Fibroblast of upper back skin (primary cell): ENCODE results near the gene AACS.

Experiments used
- DNase-seq: peaks from one replicate; pipeline ENCODE4 v3.0.0-alpha.2; 2013

AACS gene

GRCh38 chr12:125187780-125188741 lies 122.8 kb downstream of the AACS start:
- DNase-seq: no peak

GRCh38 chr12:125189015-125189414 lies 123.8 kb downstream of the AACS start:
- DNase-seq: no peak

GRCh38 chr12:125189502-125189901 lies 124.3 kb downstream of the AACS start:
- no peak for DNase-seq

DNA sequence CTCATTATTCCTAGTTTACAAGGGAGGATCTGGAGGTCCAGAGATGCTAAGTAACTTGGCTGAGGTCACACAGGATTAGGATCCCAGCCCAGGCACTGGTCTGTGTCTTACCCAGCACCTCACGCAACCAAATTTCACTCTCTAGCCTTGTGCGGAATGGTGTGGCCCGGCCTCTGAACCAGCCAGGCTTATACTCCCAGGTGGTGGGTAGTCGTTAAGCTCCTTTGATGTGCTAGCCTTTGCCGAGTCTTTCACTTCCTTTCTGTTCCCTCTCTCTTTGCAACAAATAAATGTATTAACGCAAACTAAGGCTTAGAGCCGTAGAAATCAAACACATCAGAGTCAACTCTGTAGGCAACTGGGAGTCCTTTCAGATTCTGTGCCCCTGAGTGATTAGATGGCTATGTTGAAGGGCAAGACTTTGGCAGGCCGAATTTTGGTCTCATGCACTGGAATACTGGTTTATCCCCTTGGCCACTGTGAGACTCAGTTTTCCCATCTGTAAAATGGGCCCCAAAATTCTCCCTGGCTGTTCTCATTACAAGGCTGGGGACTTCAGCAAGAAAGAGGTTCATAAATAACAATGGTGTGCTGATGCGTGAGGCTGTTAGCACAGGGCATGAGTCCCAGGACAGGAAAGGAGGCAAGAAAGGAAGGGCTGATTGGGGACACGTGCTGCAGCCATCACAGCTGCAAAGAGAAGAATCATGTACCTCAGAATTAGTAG lies 126.3 kb downstream of the AACS start:
- no peak for DNase-seq

DNA sequence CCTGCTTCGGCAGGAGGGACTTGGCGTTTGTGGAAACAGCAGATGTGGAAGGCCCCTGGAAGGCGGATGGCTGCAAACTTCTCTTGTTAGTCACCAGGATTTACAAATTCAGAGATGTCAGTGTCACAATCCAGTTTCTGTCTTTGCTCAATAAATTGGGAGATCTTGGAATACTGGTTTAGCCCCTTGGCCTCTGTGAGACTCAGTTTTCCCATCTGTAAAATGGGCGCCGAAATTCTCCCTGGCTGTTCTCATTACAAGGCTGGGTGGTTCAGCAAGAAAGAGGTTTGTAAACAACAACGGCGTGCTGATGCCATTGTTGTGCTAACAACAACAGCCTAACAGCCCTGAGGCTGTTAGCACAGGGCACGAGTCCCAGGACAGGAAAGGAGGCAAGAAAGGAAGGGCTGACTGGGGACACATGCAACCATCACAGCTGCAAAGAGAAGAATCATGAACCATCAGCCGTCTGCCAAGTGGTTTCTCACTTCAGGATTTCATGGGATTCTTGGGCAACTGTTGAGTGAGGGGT lies 127.5 kb downstream of the AACS start:
- no peak for DNase-seq
